GM12874 (cell line): Measurements from ENCODE around the gene CTAGE8.
"Not testable (repeated sequence)": the region's sequence is repeated elsewhere in the genome, so short reads cannot be mapped to it uniquely, and the experiment has no call there.

ENCODE experiments used
- TF ChIP-seq, protein P1 (sequence below): IDR thresholded peaks from 2 replicates; pipeline ENCODE4 v1.5.1; 2011; ENCODE audit warnings: low read depth, mild to moderate bottlenecking, control low read depth, low read length, moderate library complexity; ENCODE audit not compliant: insufficient read depth

The CTAGE8 gene

DNA sequence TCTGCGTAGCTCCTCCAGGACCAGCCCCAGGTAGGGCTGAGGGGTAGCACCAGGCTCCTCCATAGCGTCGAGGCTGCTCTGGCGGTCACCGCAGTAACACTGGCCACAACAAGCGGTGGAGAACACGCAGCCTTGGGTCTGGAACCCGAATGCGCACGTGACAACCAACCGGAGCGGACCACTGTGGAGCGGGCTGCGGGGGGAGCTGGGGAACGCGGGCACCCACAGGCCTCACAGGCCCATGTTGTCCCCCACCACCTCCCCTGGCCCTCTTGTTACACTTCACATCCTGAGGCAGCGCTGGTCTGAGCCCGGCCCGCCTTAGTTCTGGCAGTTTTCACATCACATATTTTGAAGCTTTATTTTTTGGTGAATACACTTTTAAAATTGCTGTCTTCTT lies at the start of gene CTAGE8:
Gene CTAGE8 (minus strand): TSS at position 101 of the 400 bp plus-strand sequence. CDS start 38 bp downstream, at position 63.
- TF ChIP-seq, protein P1, sequence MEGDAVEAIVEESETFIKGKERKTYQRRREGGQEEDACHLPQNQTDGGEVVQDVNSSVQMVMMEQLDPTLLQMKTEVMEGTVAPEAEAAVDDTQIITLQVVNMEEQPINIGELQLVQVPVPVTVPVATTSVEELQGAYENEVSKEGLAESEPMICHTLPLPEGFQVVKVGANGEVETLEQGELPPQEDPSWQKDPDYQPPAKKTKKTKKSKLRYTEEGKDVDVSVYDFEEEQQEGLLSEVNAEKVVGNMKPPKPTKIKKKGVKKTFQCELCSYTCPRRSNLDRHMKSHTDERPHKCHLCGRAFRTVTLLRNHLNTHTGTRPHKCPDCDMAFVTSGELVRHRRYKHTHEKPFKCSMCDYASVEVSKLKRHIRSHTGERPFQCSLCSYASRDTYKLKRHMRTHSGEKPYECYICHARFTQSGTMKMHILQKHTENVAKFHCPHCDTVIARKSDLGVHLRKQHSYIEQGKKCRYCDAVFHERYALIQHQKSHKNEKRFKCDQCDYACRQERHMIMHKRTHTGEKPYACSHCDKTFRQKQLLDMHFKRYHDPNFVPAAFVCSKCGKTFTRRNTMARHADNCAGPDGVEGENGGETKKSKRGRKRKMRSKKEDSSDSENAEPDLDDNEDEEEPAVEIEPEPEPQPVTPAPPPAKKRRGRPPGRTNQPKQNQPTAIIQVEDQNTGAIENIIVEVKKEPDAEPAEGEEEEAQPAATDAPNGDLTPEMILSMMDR: not testable (repeated sequence)

GRCh38 chr7:144311872-144312469 lies 42.9 kb upstream of the CTAGE8 start, which contains the start of gene OR2A1:
OR2A1 (plus strand) TSS chr7:144312419; CDS start chr7:144318125, 5,706 bp downstream.
- TF ChIP-seq, protein P1: not testable (repeated sequence)

- TF ChIP-seq, protein P1: not testable (repeated sequence)
These were observed 4.4 kb downstream of the CTAGE8 start, which contains the start of gene OR2A7 for GRCh38 chr7:144264692-144265091. OR2A7 (minus strand) TSS chr7:144264792; CDS start chr7:144259628, 5,164 bp downstream.

DNA sequence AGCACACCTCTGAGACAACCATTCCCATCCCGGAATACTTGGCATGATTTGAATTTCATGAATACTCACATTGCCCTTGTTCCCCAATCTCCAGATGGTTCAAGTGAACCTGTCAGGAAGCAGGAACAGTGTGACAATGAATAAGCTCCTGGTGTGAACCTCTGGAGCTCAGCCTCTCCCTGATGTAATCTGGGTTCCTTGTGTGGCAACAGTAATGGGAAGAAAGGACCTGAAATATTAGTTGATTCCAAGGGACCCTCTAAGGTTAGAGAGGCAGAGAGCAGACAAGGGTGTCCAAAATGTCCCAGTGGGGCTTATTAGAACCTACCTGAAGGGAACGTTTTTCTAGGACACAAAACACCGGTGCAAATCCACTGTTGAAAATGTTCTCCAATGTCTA lies 13.0 kb downstream of the CTAGE8 start:
- TF ChIP-seq, protein P1: no peak

DNA sequence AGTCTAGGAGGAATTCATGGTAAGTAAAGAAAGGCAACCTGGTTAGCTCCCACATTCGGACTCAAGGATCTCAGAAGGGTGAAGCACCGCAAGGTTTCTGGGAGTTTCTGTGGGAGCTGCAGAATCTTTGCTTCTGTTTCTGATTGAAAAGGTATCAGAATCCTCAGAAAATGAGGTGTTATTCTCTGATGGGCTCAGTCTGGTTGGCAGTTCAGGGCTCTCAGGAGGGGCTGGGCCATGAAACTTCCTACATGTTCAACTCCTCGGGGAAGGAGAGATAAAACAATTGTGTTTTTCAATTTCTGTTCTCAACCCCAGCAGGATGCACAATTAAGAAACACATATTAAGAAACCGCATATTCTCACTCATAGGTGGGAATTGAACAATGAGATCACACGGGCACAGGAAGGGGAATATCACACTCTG lies 13.6 kb downstream of the CTAGE8 start:
- TF ChIP-seq, protein P1: no peak

GRCh38 chr7:144239365-144239764 lies 29.7 kb downstream of the CTAGE8 start, which contains the start of gene OR2A42:
OR2A42 (minus strand) TSS chr7:144239605; CDS start chr7:144232843, 6,762 bp downstream.
- TF ChIP-seq, protein P1: not testable (repeated sequence)
